WTC11 (cell line): ENCODE data around the gene TLNRD1. TPM values are rescaled to one million over a fixed set of nuclear protein-coding genes. Genes with fewer than 3 reads are reported as not detected.
A peak's percentile ranks its signal among the peaks of the same experiment; 100 is the strongest.

Experiments
- CBFB ChIP-seq: sonication (generic); formaldehyde crosslinking; IDR thresholded peaks from 2 replicates; pipeline ENCODE4 v1.8.1; 2022; ENCODE audit warnings: mild to moderate bottlenecking, low read depth, missing genetic modification reagents
- CREB1 ChIP-seq: sonication (generic); formaldehyde crosslinking; IDR thresholded peaks from 2 replicates; pipeline ENCODE4 v1.8.0; 2023; ENCODE audit warnings: mild to moderate bottlenecking, missing genetic modification reagents
- ESRRA ChIP-seq: sonication (generic); formaldehyde crosslinking; IDR thresholded peaks from 2 replicates; pipeline ENCODE4 v1.8.1; 2022; ENCODE audit warnings: mild to moderate bottlenecking, missing genetic modification reagents, borderline replicate concordance
- FOXK1 ChIP-seq: sonication (generic); formaldehyde crosslinking; IDR thresholded peaks from 2 replicates; pipeline ENCODE4 v1.8.0; 2022; ENCODE audit warnings: mild to moderate bottlenecking, moderate library complexity, missing genetic modification reagents
- JAZF1 ChIP-seq: fragments of 250-450 bp; sonication (Bioruptor Pico); IDR thresholded peaks from 2 replicates; pipeline ENCODE4 v1.9.0; 2021; ENCODE audit warnings: moderate library complexity, mild to moderate bottlenecking, inconsistent platforms
- SP1 ChIP-seq: sonication (generic); formaldehyde crosslinking; conservative IDR thresholded peaks from 2 replicates; pipeline ENCODE4 v1.8.1; 2022; ENCODE audit warnings: missing genetic modification reagents
- TEAD4 ChIP-seq: sonication (generic); formaldehyde crosslinking; IDR thresholded peaks from 2 replicates; pipeline ENCODE4 v1.8.0; 2022; ENCODE audit warnings: mild to moderate bottlenecking, missing genetic modification reagents
- TP53 ChIP-seq: sonication (generic); formaldehyde crosslinking; IDR thresholded peaks from 2 replicates; pipeline ENCODE4 v1.8.1; 2023; ENCODE audit warnings: mild to moderate bottlenecking, missing genetic modification reagents
- ZNF263 ChIP-seq: sonication (generic); formaldehyde crosslinking; IDR thresholded peaks from 2 replicates; pipeline ENCODE4 v1.8.1; 2022; ENCODE audit warnings: low read depth, mild to moderate bottlenecking, moderate library complexity, missing genetic modification reagents
- ZNF317 ChIP-seq: sonication (generic); formaldehyde crosslinking; IDR thresholded peaks from 2 replicates; pipeline ENCODE4 v1.8.1; 2023; ENCODE audit warnings: low read depth, mild to moderate bottlenecking, moderate library complexity, missing genetic modification reagents, borderline replicate concordance
- ZNF396 ChIP-seq: fragments of 250-450 bp; sonication (Bioruptor Pico); IDR thresholded peaks from 2 replicates; pipeline ENCODE4 v1.8.0; 2021; ENCODE audit warnings: mild to moderate bottlenecking, moderate library complexity, borderline replicate concordance
- total RNA-seq: library from RNA; stranded (reverse); gene quantifications from 3 replicates; pipeline ENCODE4 v1.2.3, GENCODE V29; 2021
- TF ChIP-seq, protein P1 (sequence below): sonication (generic); formaldehyde crosslinking; IDR thresholded peaks from 2 replicates; pipeline ENCODE4 v1.8.0; 2023; ENCODE audit warnings: missing genetic modification reagents, mild to moderate bottlenecking, borderline replicate concordance
- TF ChIP-seq, protein P2 (sequence below): fragments of 250-450 bp; sonication (Bioruptor Pico); IDR thresholded peaks from 2 replicates; pipeline ENCODE4 v1.9.0; 2021; ENCODE audit warnings: mild to moderate bottlenecking
- TF ChIP-seq, protein P3 (sequence below): sonication (generic); formaldehyde crosslinking; IDR thresholded peaks from 2 replicates; pipeline ENCODE4 v1.8.0; 2023; ENCODE audit warnings: missing genetic modification reagents
- TF ChIP-seq, protein P4 (sequence below): sonication (generic); formaldehyde crosslinking; IDR thresholded peaks from 2 replicates; pipeline ENCODE4 v1.8.1; 2023; ENCODE audit warnings: mild to moderate bottlenecking, moderate library complexity, missing genetic modification reagents
- TF ChIP-seq, protein P5 (sequence below): sonication (generic); formaldehyde crosslinking; conservative IDR thresholded peaks from 2 replicates; pipeline ENCODE4 v1.8.1; 2023; ENCODE audit warnings: mild to moderate bottlenecking, low read depth, missing genetic modification reagents, moderate library complexity
- TF ChIP-seq, protein P6 (sequence below): sonication (generic); formaldehyde crosslinking; IDR thresholded peaks from 2 replicates; pipeline ENCODE4 v1.8.1; 2023; ENCODE audit warnings: mild to moderate bottlenecking, missing genetic modification reagents
- TF ChIP-seq, protein P7 (sequence below): sonication (generic); formaldehyde crosslinking; IDR thresholded peaks from 2 replicates; pipeline ENCODE4 v1.8.0; 2023; ENCODE audit warnings: mild to moderate bottlenecking, missing genetic modification reagents
- TF ChIP-seq, protein P8 (sequence below): sonication (generic); formaldehyde crosslinking; IDR thresholded peaks from 2 replicates; pipeline ENCODE4 v1.8.1; 2023; ENCODE audit warnings: mild to moderate bottlenecking, missing genetic modification reagents, borderline replicate concordance

The TLNRD1 gene
- total RNA-seq, 1 experiment from 2014 or later: 26.7 TPM

DNA sequence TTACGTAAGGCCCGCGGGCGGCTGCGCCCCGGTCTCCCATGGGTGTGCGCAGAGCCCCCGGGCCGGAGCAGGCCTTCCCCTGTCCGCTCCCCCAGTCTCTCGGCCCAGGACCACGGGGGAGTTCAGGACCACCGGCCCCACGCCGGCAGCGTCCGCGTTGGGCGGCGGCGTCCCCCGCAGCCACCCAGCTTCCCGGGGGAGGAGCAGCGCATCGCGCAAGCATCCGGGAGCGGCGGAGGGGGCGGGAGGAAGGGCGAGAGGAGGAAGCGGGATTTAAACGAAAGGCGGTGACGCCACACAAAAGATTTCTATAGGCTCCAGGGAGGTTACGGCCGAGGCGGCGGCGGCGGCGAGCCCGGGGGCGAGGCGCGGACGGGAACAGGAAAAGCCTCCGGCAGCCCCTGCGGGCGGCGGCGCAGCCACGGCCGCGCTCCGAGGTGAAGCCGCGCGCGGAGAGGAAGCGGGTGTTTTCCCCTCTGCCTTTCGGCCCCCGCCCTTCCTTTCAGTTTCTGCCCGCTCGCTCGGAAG, at the start of gene TLNRD1 (continued):
- TF ChIP-seq, protein P1, sequence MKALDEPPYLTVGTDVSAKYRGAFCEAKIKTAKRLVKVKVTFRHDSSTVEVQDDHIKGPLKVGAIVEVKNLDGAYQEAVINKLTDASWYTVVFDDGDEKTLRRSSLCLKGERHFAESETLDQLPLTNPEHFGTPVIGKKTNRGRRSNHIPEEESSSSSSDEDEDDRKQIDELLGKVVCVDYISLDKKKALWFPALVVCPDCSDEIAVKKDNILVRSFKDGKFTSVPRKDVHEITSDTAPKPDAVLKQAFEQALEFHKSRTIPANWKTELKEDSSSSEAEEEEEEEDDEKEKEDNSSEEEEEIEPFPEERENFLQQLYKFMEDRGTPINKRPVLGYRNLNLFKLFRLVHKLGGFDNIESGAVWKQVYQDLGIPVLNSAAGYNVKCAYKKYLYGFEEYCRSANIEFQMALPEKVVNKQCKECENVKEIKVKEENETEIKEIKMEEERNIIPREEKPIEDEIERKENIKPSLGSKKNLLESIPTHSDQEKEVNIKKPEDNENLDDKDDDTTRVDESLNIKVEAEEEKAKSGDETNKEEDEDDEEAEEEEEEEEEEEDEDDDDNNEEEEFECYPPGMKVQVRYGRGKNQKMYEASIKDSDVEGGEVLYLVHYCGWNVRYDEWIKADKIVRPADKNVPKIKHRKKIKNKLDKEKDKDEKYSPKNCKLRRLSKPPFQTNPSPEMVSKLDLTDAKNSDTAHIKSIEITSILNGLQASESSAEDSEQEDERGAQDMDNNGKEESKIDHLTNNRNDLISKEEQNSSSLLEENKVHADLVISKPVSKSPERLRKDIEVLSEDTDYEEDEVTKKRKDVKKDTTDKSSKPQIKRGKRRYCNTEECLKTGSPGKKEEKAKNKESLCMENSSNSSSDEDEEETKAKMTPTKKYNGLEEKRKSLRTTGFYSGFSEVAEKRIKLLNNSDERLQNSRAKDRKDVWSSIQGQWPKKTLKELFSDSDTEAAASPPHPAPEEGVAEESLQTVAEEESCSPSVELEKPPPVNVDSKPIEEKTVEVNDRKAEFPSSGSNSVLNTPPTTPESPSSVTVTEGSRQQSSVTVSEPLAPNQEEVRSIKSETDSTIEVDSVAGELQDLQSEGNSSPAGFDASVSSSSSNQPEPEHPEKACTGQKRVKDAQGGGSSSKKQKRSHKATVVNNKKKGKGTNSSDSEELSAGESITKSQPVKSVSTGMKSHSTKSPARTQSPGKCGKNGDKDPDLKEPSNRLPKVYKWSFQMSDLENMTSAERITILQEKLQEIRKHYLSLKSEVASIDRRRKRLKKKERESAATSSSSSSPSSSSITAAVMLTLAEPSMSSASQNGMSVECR (CRISPR knock-in tag): peak; percentile 54; the same call in 1 of the 2 replicates
- TF ChIP-seq, protein P2, sequence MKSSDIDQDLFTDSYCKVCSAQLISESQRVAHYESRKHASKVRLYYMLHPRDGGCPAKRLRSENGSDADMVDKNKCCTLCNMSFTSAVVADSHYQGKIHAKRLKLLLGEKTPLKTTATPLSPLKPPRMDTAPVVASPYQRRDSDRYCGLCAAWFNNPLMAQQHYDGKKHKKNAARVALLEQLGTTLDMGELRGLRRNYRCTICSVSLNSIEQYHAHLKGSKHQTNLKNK (CRISPR knock-in tag): 0 out of 2 replicates have a peak, but pooled peaks have one; percentile 28
- no peak for TF ChIP-seq ZNF263
- no peak for TF ChIP-seq ZNF396 (CRISPR knock-in tag)
- no peak for TF ChIP-seq TP53 (CRISPR knock-in tag)
- TF ChIP-seq ZNF317 (CRISPR knock-in tag): no peak
- TF ChIP-seq, protein P3, sequence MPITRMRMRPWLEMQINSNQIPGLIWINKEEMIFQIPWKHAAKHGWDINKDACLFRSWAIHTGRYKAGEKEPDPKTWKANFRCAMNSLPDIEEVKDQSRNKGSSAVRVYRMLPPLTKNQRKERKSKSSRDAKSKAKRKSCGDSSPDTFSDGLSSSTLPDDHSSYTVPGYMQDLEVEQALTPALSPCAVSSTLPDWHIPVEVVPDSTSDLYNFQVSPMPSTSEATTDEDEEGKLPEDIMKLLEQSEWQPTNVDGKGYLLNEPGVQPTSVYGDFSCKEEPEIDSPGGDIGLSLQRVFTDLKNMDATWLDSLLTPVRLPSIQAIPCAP: no peak
- TF ChIP-seq, protein P4, sequence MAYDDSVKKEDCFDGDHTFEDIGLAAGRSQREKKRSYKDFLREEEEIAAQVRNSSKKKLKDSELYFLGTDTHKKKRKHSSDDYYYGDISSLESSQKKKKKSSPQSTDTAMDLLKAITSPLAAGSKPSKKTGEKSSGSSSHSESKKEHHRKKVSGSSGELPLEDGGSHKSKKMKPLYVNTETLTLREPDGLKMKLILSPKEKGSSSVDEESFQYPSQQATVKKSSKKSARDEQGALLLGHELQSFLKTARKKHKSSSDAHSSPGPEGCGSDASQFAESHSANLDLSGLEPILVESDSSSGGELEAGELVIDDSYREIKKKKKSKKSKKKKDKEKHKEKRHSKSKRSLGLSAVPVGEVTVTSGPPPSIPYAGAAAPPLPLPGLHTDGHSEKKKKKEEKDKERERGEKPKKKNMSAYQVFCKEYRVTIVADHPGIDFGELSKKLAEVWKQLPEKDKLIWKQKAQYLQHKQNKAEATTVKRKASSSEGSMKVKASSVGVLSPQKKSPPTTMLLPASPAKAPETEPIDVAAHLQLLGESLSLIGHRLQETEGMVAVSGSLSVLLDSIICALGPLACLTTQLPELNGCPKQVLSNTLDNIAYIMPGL: peak; percentile 85; the same call in 1 of the 2 replicates
- TF ChIP-seq, protein P5, sequence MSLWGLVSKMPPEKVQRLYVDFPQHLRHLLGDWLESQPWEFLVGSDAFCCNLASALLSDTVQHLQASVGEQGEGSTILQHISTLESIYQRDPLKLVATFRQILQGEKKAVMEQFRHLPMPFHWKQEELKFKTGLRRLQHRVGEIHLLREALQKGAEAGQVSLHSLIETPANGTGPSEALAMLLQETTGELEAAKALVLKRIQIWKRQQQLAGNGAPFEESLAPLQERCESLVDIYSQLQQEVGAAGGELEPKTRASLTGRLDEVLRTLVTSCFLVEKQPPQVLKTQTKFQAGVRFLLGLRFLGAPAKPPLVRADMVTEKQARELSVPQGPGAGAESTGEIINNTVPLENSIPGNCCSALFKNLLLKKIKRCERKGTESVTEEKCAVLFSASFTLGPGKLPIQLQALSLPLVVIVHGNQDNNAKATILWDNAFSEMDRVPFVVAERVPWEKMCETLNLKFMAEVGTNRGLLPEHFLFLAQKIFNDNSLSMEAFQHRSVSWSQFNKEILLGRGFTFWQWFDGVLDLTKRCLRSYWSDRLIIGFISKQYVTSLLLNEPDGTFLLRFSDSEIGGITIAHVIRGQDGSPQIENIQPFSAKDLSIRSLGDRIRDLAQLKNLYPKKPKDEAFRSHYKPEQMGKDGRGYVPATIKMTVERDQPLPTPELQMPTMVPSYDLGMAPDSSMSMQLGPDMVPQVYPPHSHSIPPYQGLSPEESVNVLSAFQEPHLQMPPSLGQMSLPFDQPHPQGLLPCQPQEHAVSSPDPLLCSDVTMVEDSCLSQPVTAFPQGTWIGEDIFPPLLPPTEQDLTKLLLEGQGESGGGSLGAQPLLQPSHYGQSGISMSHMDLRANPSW (CRISPR knock-in tag): no peak
- no peak for TF ChIP-seq TEAD4 (CRISPR knock-in tag)
- TF ChIP-seq, protein P6, sequence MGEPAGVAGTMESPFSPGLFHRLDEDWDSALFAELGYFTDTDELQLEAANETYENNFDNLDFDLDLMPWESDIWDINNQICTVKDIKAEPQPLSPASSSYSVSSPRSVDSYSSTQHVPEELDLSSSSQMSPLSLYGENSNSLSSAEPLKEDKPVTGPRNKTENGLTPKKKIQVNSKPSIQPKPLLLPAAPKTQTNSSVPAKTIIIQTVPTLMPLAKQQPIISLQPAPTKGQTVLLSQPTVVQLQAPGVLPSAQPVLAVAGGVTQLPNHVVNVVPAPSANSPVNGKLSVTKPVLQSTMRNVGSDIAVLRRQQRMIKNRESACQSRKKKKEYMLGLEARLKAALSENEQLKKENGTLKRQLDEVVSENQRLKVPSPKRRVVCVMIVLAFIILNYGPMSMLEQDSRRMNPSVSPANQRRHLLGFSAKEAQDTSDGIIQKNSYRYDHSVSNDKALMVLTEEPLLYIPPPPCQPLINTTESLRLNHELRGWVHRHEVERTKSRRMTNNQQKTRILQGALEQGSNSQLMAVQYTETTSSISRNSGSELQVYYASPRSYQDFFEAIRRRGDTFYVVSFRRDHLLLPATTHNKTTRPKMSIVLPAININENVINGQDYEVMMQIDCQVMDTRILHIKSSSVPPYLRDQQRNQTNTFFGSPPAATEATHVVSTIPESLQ (CRISPR knock-in tag): no peak
- TF ChIP-seq, protein P7, sequence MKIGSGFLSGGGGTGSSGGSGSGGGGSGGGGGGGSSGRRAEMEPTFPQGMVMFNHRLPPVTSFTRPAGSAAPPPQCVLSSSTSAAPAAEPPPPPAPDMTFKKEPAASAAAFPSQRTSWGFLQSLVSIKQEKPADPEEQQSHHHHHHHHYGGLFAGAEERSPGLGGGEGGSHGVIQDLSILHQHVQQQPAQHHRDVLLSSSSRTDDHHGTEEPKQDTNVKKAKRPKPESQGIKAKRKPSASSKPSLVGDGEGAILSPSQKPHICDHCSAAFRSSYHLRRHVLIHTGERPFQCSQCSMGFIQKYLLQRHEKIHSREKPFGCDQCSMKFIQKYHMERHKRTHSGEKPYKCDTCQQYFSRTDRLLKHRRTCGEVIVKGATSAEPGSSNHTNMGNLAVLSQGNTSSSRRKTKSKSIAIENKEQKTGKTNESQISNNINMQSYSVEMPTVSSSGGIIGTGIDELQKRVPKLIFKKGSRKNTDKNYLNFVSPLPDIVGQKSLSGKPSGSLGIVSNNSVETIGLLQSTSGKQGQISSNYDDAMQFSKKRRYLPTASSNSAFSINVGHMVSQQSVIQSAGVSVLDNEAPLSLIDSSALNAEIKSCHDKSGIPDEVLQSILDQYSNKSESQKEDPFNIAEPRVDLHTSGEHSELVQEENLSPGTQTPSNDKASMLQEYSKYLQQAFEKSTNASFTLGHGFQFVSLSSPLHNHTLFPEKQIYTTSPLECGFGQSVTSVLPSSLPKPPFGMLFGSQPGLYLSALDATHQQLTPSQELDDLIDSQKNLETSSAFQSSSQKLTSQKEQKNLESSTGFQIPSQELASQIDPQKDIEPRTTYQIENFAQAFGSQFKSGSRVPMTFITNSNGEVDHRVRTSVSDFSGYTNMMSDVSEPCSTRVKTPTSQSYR (CRISPR knock-in tag): 0 out of 2 replicates have a peak, but pooled peaks have one; percentile 29
- TF ChIP-seq CBFB (CRISPR knock-in tag): no peak
- peak; percentile 49; the same call in 1 of the 2 replicates for TF ChIP-seq ESRRA (CRISPR knock-in tag)
- TF ChIP-seq FOXK1: peak; percentile 61; the same call in 1 of the 2 replicates
- no peak for TF ChIP-seq JAZF1 (CRISPR knock-in tag)
- no peak for TF ChIP-seq CREB1
- TF ChIP-seq, protein P8, sequence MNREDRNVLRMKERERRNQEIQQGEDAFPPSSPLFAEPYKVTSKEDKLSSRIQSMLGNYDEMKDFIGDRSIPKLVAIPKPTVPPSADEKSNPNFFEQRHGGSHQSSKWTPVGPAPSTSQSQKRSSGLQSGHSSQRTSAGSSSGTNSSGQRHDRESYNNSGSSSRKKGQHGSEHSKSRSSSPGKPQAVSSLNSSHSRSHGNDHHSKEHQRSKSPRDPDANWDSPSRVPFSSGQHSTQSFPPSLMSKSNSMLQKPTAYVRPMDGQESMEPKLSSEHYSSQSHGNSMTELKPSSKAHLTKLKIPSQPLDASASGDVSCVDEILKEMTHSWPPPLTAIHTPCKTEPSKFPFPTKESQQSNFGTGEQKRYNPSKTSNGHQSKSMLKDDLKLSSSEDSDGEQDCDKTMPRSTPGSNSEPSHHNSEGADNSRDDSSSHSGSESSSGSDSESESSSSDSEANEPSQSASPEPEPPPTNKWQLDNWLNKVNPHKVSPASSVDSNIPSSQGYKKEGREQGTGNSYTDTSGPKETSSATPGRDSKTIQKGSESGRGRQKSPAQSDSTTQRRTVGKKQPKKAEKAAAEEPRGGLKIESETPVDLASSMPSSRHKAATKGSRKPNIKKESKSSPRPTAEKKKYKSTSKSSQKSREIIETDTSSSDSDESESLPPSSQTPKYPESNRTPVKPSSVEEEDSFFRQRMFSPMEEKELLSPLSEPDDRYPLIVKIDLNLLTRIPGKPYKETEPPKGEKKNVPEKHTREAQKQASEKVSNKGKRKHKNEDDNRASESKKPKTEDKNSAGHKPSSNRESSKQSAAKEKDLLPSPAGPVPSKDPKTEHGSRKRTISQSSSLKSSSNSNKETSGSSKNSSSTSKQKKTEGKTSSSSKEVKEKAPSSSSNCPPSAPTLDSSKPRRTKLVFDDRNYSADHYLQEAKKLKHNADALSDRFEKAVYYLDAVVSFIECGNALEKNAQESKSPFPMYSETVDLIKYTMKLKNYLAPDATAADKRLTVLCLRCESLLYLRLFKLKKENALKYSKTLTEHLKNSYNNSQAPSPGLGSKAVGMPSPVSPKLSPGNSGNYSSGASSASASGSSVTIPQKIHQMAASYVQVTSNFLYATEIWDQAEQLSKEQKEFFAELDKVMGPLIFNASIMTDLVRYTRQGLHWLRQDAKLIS (CRISPR knock-in tag): no peak
- TF ChIP-seq SP1 (CRISPR knock-in tag): peak; percentile 77
